CD4-positive, alpha-beta memory T cell (primary cell): ENCODE data around the gene PGLYRP1. TPM values are rescaled to one million over a fixed set of nuclear protein-coding genes. Genes with fewer than 3 reads are reported as not detected.

Experiments
- CTCF ChIA-PET: fragments of 350-600 bp; sonication (Branson Sonifier 250); formaldehyde crosslinking; loops from one replicate; lab custom pipeline; 2021; ENCODE audit warnings: inconsistent platforms; ENCODE audit not compliant: partially characterized antibody; lab: Charles Lee
- POLR2A ChIA-PET: fragments of 350-600 bp; sonication (Branson Sonifier 250); formaldehyde crosslinking; loops from one replicate; lab custom pipeline; 2021; ENCODE audit not compliant: partially characterized antibody; lab: Charles Lee
- DNase-seq, 5 donors: peaks; one replicate each; pipeline versions ENCODE4 v3.0.0 to v3.0.0-alpha.2; 2020 to 2022; ENCODE audit warnings: mixed read lengths in 1 of 5
- H3K27ac ChIP-seq: one replicate; pipeline ENCODE4 v1.7.0; 2013; ENCODE audit warnings: low read depth, low read length
- H3K27me3 ChIP-seq: 2 replicates; pipeline ENCODE4 v1.7.0; 2013; ENCODE audit warnings: mild to moderate bottlenecking, low read length, moderate library complexity; ENCODE audit not compliant: insufficient read depth
- H3K36me3 ChIP-seq: 2 replicates; pipeline ENCODE4 v1.7.0; 2013; ENCODE audit warnings: mild to moderate bottlenecking, low read length, moderate library complexity; ENCODE audit not compliant: insufficient read depth
- H3K4me1 ChIP-seq: 2 replicates; pipeline ENCODE4 v1.7.0; 2013; ENCODE audit warnings: mild to moderate bottlenecking, low read length, moderate library complexity; ENCODE audit not compliant: insufficient read depth
- H3K4me3 ChIP-seq, 2 donors: one replicate each; pipeline ENCODE4 v1.7.0; 2013; ENCODE audit warnings: low read length in 2 of 2, mild to moderate bottlenecking in 1 of 2
- H3K9me3 ChIP-seq, 2 donors: one replicate each; pipeline ENCODE4 v1.7.0; 2013; ENCODE audit warnings: low read length in 2 of 2, control low read depth in 1 of 2; ENCODE audit not compliant: control insufficient read depth in 1 of 2
- H3K27ac Mint-ChIP-seq, 7 donors: one replicate each; pipeline ENCODE4 v1.8.0; 2020 to 2021; ENCODE audit warnings: mixed read lengths in 7 of 7, mild to moderate bottlenecking in 6 of 7, inconsistent platforms in 3 of 7, moderate library complexity in 3 of 7
- H3K27me3 Mint-ChIP-seq, 2 donors: one replicate each; pipeline ENCODE4 v1.8.0; 2020 to 2021; ENCODE audit warnings: mixed read lengths in 2 of 2
- H3K36me3 Mint-ChIP-seq, 2 donors: one replicate each; pipeline ENCODE4 v1.8.0; 2020 to 2021; ENCODE audit warnings: mixed read lengths in 2 of 2, inconsistent platforms in 1 of 2, mild to moderate bottlenecking in 1 of 2
- H3K4me1 Mint-ChIP-seq, 4 donors: one replicate each; pipeline ENCODE4 v1.8.0; 2020 to 2021; ENCODE audit warnings: mixed read lengths in 4 of 4, mild to moderate bottlenecking in 1 of 4
- H3K4me3 Mint-ChIP-seq, 8 donors: one replicate each; pipeline ENCODE4 v1.8.0; 2020 to 2021; ENCODE audit warnings: mixed read lengths in 8 of 8, mild to moderate bottlenecking in 7 of 8, moderate library complexity in 6 of 8, inconsistent platforms in 3 of 8
- H3K9me3 Mint-ChIP-seq, 8 donors: one replicate each; pipeline ENCODE4 v1.8.0; 2020 to 2021; ENCODE audit warnings: mixed read lengths in 8 of 8, mild to moderate bottlenecking in 5 of 8, inconsistent platforms in 3 of 8, moderate library complexity in 1 of 8
- intact Hi-C: fragments of 100-400 bp; cut with micrococcal nuclease; formaldehyde crosslinking; loops from one replicate; pipeline ENCODE4 v1.15.1; 2023
- polyA plus RNA-seq, 2 donors: library from polyadenylated mRNA; unstranded; fragments of 300-500 nt; fragmentation: Illumina TruSeq; gene quantifications; one replicate each; pipeline ENCODE4 v1.2.3, GENCODE V29; 2021
- total RNA-seq, 2 experiments: library from RNA; stranded (reverse); gene quantifications; one replicate each; pipeline ENCODE4 v1.2.3, GENCODE V29; 2021

The PGLYRP1 gene
- total and polyA plus RNA-seq, 4 experiments from 2014 or later, result not detected

- Histone ChIP-seq H3K27me3 (peaks cover 4% of the 10 kb centered on the region), H3K4me3 (no peak overlapping the region), H3K36me3 (no peaks in the 10 kb centered on the region), H3K4me1 (no peaks in the 10 kb centered on the region), H3K9me3 (no peaks in the 10 kb centered on the region), H3K27ac (no peak overlapping the region)
- Mint-ChIP-seq H3K4me1 (no peaks in the 10 kb centered on the region), H3K9me3 (peaks cover 0 to 33% (median 15%) of the 10 kb centered on the region in 8 donors), H3K36me3 (peaks cover 0 to 8% of the 10 kb centered on the region in 2 donors), H3K27me3 (peaks cover 29 to 37% of the 10 kb centered on the region in 2 donors), H3K27ac (no peak overlapping the region), H3K4me3 (no peak overlapping the region)
- intact Hi-C loops, result no loop called here
- POLR2A ChIA-PET, result no interaction called here
- CTCF ChIA-PET, result interaction anchor here (0.6 to 1.0 kb wide), 2 partner anchors 34 to 836 kb away, joined by 3 to 4 read pairs; no protein-coding TSS in a partner anchor
- no peak for DNase-seq
These were observed 40.3 kb upstream of the PGLYRP1 start for GRCh38 chr19:46063201-46063600.

GRCh38 chr19:46060012-46060411 is 37.2 kb upstream of the PGLYRP1 start:
- ChIA-PET CTCF (no interaction called here), POLR2A (no interaction called here)
- H3K4me3 Mint-ChIP-seq, result no peak overlapping the region
- Histone ChIP-seq H3K27me3 (no peaks in the 10 kb centered on the region), H3K4me1 (no peaks in the 10 kb centered on the region), H3K27ac (no peak overlapping the region), H3K4me3 (no peak overlapping the region), H3K9me3 (no peaks in the 10 kb centered on the region), H3K36me3 (no peaks in the 10 kb centered on the region)
- peaks cover 0 to 31% (median 15%) of the 10 kb centered on the region in 8 donors for H3K9me3 Mint-ChIP-seq
- intact Hi-C loops, result no loop called here
- H3K4me1 Mint-ChIP-seq, result no peaks in the 10 kb centered on the region
- H3K36me3 Mint-ChIP-seq, result peaks cover 0 to 8% of the 10 kb centered on the region in 2 donors
- H3K27ac Mint-ChIP-seq, result no peak overlapping the region
- no peak for DNase-seq
- peaks cover 35 to 36% of the 10 kb centered on the region in 2 donors for H3K27me3 Mint-ChIP-seq

GRCh38 chr19:46058778-46059177 is 35.9 kb upstream of the PGLYRP1 start:
- H3K36me3 ChIP-seq, result no peaks in the 10 kb centered on the region
- H3K27ac ChIP-seq, result no peak overlapping the region
- DNase-seq, result no peak
- Mint-ChIP-seq H3K27ac (no peak overlapping the region), H3K9me3 (peaks cover 0 to 31% (median 15%) of the 10 kb centered on the region in 8 donors), H3K4me3 (no peak overlapping the region), H3K27me3 (peaks cover 33 to 35% of the 10 kb centered on the region in 2 donors), H3K36me3 (peaks cover 0 to 8% of the 10 kb centered on the region in 2 donors), H3K4me1 (no peaks in the 10 kb centered on the region)
- no peaks in the 10 kb centered on the region for H3K4me1 ChIP-seq
- no peak overlapping the region for H3K4me3 ChIP-seq
- H3K27me3 ChIP-seq, result no peaks in the 10 kb centered on the region
- no peaks in the 10 kb centered on the region for H3K9me3 ChIP-seq
- ChIA-PET POLR2A (no interaction called here), CTCF (no interaction called here)
- intact Hi-C loops, result no loop called here

GRCh38 chr19:46056536-46056935 is 33.7 kb upstream of the PGLYRP1 start:
- peaks cover 0 to 20% (median 12%) of the 10 kb centered on the region in 8 donors for H3K9me3 Mint-ChIP-seq
- no peaks in the 10 kb centered on the region for H3K9me3 ChIP-seq
- no peak overlapping the region for H3K27ac ChIP-seq
- CTCF ChIA-PET, result no interaction called here
- H3K4me3 ChIP-seq, result no peak overlapping the region
- H3K27me3 Mint-ChIP-seq, result peaks cover 34 to 36% of the 10 kb centered on the region in 2 donors
- no peaks in the 10 kb centered on the region for H3K4me1 Mint-ChIP-seq
- POLR2A ChIA-PET, result no interaction called here
- H3K36me3 ChIP-seq, result no peaks in the 10 kb centered on the region
- peaks cover 0 to 4% of the 10 kb centered on the region in 2 donors for H3K36me3 Mint-ChIP-seq
- intact Hi-C loops, result no loop called here
- no peak overlapping the region for H3K4me3 Mint-ChIP-seq
- no peak for DNase-seq
- H3K27me3 ChIP-seq, result no peaks in the 10 kb centered on the region
- no peaks in the 10 kb centered on the region for H3K4me1 ChIP-seq
- H3K27ac Mint-ChIP-seq, result no peak overlapping the region

GRCh38 chr19:46052896-46053295 is 30.0 kb upstream of the PGLYRP1 start:
- ChIA-PET POLR2A (no interaction called here), CTCF (no interaction called here)
- no peaks in the 10 kb centered on the region for H3K9me3 ChIP-seq
- Mint-ChIP-seq H3K9me3 (peaks cover 0 to 13% (median 0%) of the 10 kb centered on the region in 8 donors), H3K27ac (no peak overlapping the region), H3K27me3 (peaks cover 43 to 49% of the 10 kb centered on the region in 2 donors), H3K36me3 (no peaks in the 10 kb centered on the region), H3K4me3 (no peak overlapping the region), H3K4me1 (no peaks in the 10 kb centered on the region)
- no peaks in the 10 kb centered on the region for H3K36me3 ChIP-seq
- intact Hi-C loops, result no loop called here
- H3K27me3 ChIP-seq, result peaks cover 6% of the 10 kb centered on the region
- H3K4me3 ChIP-seq, result no peak overlapping the region
- no peaks in the 10 kb centered on the region for H3K4me1 ChIP-seq
- no peak overlapping the region for H3K27ac ChIP-seq
- DNase-seq, result no peak

- H3K9me3 ChIP-seq, result no peaks in the 10 kb centered on the region
- H3K36me3 ChIP-seq, result no peaks in the 10 kb centered on the region
- CTCF ChIA-PET, result no interaction called here
- POLR2A ChIA-PET, result no interaction called here
- no peak for DNase-seq
- H3K4me3 ChIP-seq, result no peak overlapping the region
- peaks cover 0 to 18% (median 5%) of the 10 kb centered on the region in 8 donors for H3K9me3 Mint-ChIP-seq
- no peaks in the 10 kb centered on the region for H3K36me3 Mint-ChIP-seq
- H3K27ac ChIP-seq, result no peak overlapping the region
- intact Hi-C loops, result no loop called here
- H3K27me3 Mint-ChIP-seq, result peaks cover 48 to 53% of the 10 kb centered on the region in 2 donors
- peaks cover 6% of the 10 kb centered on the region for H3K27me3 ChIP-seq
- no peaks in the 10 kb centered on the region for H3K4me1 ChIP-seq
- H3K4me1 Mint-ChIP-seq, result no peaks in the 10 kb centered on the region
- H3K27ac Mint-ChIP-seq, result no peak overlapping the region
- H3K4me3 Mint-ChIP-seq, result no peak overlapping the region
These were observed 26.7 kb upstream of the PGLYRP1 start for GRCh38 chr19:46049597-46049996.

DNA sequence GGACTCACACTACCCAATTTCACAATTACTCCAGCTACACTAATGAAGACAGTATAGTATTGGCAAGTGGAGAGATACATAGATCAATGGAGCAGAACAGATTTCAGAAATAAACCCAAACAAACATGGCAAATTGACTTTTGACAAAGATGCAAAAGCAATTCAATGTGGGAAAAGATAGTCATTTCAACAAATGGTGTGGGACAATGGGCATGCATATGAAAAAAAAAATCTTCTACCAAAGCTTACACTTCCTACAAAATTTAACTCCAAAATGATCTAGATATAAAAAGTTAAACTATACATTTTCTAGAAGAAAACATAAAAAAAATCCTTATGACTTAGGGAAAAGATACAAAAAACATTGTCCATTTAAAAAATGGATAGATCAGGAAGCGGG is 20.7 kb upstream of the PGLYRP1 start:
- no peak overlapping the region for H3K4me3 Mint-ChIP-seq
- CTCF ChIA-PET, result interaction anchor here (1.1 to 2.6 kb wide), 2 partner anchors 12 to 15 kb away, joined by 3 to 10 read pairs; no protein-coding TSS in a partner anchor
- H3K27ac Mint-ChIP-seq, result no peak overlapping the region
- H3K36me3 Mint-ChIP-seq, result peaks cover 0 to 3% of the 10 kb centered on the region in 2 donors
- peaks cover 55 to 58% of the 10 kb centered on the region in 2 donors for H3K27me3 Mint-ChIP-seq
- H3K4me3 ChIP-seq, result no peak overlapping the region
- POLR2A ChIA-PET, result no interaction called here
- H3K36me3 ChIP-seq, result no peaks in the 10 kb centered on the region
- no peaks in the 10 kb centered on the region for H3K9me3 ChIP-seq
- no peak overlapping the region for H3K27ac ChIP-seq
- intact Hi-C loops, result no loop called here
- H3K4me1 Mint-ChIP-seq, result no peaks in the 10 kb centered on the region
- H3K27me3 ChIP-seq, result peaks cover 21% of the 10 kb centered on the region
- H3K9me3 Mint-ChIP-seq, result peaks cover 2 to 27% (median 9%) of the 10 kb centered on the region in 8 donors
- no peak for DNase-seq
- H3K4me1 ChIP-seq, result no peaks in the 10 kb centered on the region
